KOPT-K1 (cell line): Measurements from ENCODE around the gene MYO5A.

Source experiments
- H3K27ac ChIP-seq: fragments of 200-600 bp; sonication (generic); 2 replicates; pipeline ENCODE4 v1.5.1; 2016; ENCODE audit warnings: antibody characterized with exemption, mild to moderate bottlenecking, low read depth, low read length; ENCODE audit not compliant: poor library complexity, severe bottlenecking
- H3K36me3 ChIP-seq: fragments of 200-600 bp; sonication (generic); 2 replicates; pipeline ENCODE4 v1.5.1; 2017; ENCODE audit warnings: antibody characterized with exemption, mild to moderate bottlenecking, low read length, moderate library complexity; ENCODE audit not compliant: insufficient read depth
- H3K9me3 ChIP-seq: fragments of 200-600 bp; sonication (generic); 2 replicates; pipeline ENCODE4 v1.5.1; 2017; ENCODE audit warnings: antibody characterized with exemption, low read length, mild to moderate bottlenecking; ENCODE audit not compliant: insufficient read depth, poor library complexity, severe bottlenecking

The MYO5A gene

GRCh38 chr15:52414936-52415335 lies 113.7 kb downstream of the MYO5A start:
- Histone ChIP-seq H3K9me3 (no peaks in the 10 kb centered on the region), H3K27ac (no peak overlapping the region), H3K36me3 (no peaks in the 10 kb centered on the region)

- Histone ChIP-seq H3K36me3 (peaks cover 7% of the 10 kb centered on the region; the same call in 1 of the 2 replicates), H3K9me3 (no peaks in the 10 kb centered on the region), H3K27ac (no peak overlapping the region)
Measured at GRCh38 chr15:52408823-52409222, 119.9 kb downstream of the MYO5A start.

- Histone ChIP-seq H3K9me3 (no peaks in the 10 kb centered on the region), H3K27ac (no peak overlapping the region), H3K36me3 (peaks cover 7% of the 10 kb centered on the region; the same call in 1 of the 2 replicates)
Measured at GRCh38 chr15:52407374-52407773, 121.3 kb downstream of the MYO5A start.

- H3K9me3 ChIP-seq, result no peaks in the 10 kb centered on the region
- H3K27ac ChIP-seq, result no peak overlapping the region
- peaks cover 7% of the 10 kb centered on the region; the same call in 1 of the 2 replicates for H3K36me3 ChIP-seq
Measured at GRCh38 chr15:52406601-52407000, 122.1 kb downstream of the MYO5A start.

- Histone ChIP-seq H3K27ac (no peak overlapping the region), H3K9me3 (no peaks in the 10 kb centered on the region), H3K36me3 (peaks cover 7% of the 10 kb centered on the region; the same call in 1 of the 2 replicates)
Measured at GRCh38 chr15:52405856-52406255, 122.8 kb downstream of the MYO5A start.

GRCh38 chr15:52397118-52397517 lies 131.6 kb downstream of the MYO5A start:
- no peak overlapping the region for H3K27ac ChIP-seq
- H3K9me3 ChIP-seq, result no peaks in the 10 kb centered on the region
- H3K36me3 ChIP-seq, result peaks cover 5% of the 10 kb centered on the region; the same call in 1 of the 2 replicates

- no peaks in the 10 kb centered on the region for H3K9me3 ChIP-seq
- no peak overlapping the region for H3K27ac ChIP-seq
Measured at GRCh38 chr15:52394118-52394517, 134.6 kb downstream of the MYO5A start.

GRCh38 chr15:52392008-52392687 lies 136.5 kb downstream of the MYO5A start:
- Histone ChIP-seq H3K36me3 (peaks cover 27% of the 10 kb centered on the region), H3K27ac (no peak overlapping the region), H3K9me3 (no peaks in the 10 kb centered on the region)

More at GRCh38 chr15:52394118-52394517, 134.6 kb downstream of the MYO5A start:
- peaks cover 19% of the 10 kb centered on the region; the same call in 1 of the 2 replicates for H3K36me3 ChIP-seq

GRCh38 chr15:52391069-52391468 lies 137.6 kb downstream of the MYO5A start:
- Histone ChIP-seq H3K36me3 (peaks cover 24% of the 10 kb centered on the region), H3K27ac (no peak overlapping the region)

GRCh38 chr15:52385670-52386069 lies 143.0 kb downstream of the MYO5A start:
- H3K27ac ChIP-seq, result no peak overlapping the region
- peaks cover 38% of the 10 kb centered on the region for H3K36me3 ChIP-seq
- no peaks in the 10 kb centered on the region for H3K9me3 ChIP-seq

More at GRCh38 chr15:52391069-52391468, 137.6 kb downstream of the MYO5A start:
- H3K9me3 ChIP-seq, result no peaks in the 10 kb centered on the region

GRCh38 chr15:52383100-52383588 lies 145.5 kb downstream of the MYO5A start:
- peaks cover 52% of the 10 kb centered on the region for H3K36me3 ChIP-seq
- no peak overlapping the region for H3K27ac ChIP-seq

GRCh38 chr15:52382647-52383046 lies 146.0 kb downstream of the MYO5A start:
- Histone ChIP-seq H3K36me3 (peaks cover 47% of the 10 kb centered on the region), H3K27ac (no peak overlapping the region), H3K9me3 (no peaks in the 10 kb centered on the region)

More at GRCh38 chr15:52383100-52383588, 145.5 kb downstream of the MYO5A start:
- H3K9me3 ChIP-seq, result no peaks in the 10 kb centered on the region

GRCh38 chr15:52379395-52380106 lies 149.1 kb downstream of the MYO5A start:
- no peaks in the 10 kb centered on the region for H3K9me3 ChIP-seq
- no peak overlapping the region for H3K27ac ChIP-seq
- peaks cover 62% of the 10 kb centered on the region for H3K36me3 ChIP-seq

- H3K27ac ChIP-seq, result no peak overlapping the region
- peaks cover 67% of the 10 kb centered on the region for H3K36me3 ChIP-seq
- no peaks in the 10 kb centered on the region for H3K9me3 ChIP-seq
Measured at GRCh38 chr15:52378746-52379394, 149.8 kb downstream of the MYO5A start.

GRCh38 chr15:52370010-52370409 lies 158.7 kb downstream of the MYO5A start:
- Histone ChIP-seq H3K36me3 (peaks cover 69% of the 10 kb centered on the region), H3K27ac (no peak overlapping the region), H3K9me3 (no peaks in the 10 kb centered on the region)
